RKO (cell line): Measurements from ENCODE around the gene MYO1D.
"Not testable (repeated sequence)": the region's sequence is repeated elsewhere in the genome, so short reads cannot be mapped to it uniquely, and the experiment has no call there.

ENCODE experiments used
- DNase-seq: peaks from one replicate; pipeline ENCODE4 v3.0.0-alpha.2; 2016; ENCODE audit warnings: low spot score

The MYO1D gene

GRCh38 chr17:32525122-32525521, 351.8 kb downstream of the MYO1D start:
- no peak for DNase-seq

DNA sequence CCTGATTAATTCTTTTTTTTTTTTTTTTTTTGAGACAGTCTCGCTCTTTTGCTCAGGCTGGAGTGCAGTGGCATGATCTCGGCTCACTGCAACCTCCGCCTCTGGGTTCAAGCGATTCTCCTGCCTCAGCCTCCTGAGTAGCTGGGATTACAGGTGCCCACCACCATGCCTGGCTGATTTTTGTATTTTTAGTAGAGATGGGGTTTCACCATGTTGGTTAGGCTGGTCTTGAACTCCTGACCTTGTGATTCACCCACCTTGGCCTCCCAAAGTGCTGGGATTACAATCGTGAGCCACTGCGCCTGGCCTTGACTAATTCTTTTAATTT, 352.4 kb downstream of the MYO1D start:
- DNase-seq = not testable (repeated sequence)

- DNase-seq = no peak
Measured at GRCh38 chr17:32523827-32524552, 352.9 kb downstream of the MYO1D start.

- no peak for DNase-seq
Measured at GRCh38 chr17:32523017-32523680, 353.8 kb downstream of the MYO1D start.

GRCh38 chr17:32520737-32521404, 356.1 kb downstream of the MYO1D start:
- DNase-seq = no peak

DNA sequence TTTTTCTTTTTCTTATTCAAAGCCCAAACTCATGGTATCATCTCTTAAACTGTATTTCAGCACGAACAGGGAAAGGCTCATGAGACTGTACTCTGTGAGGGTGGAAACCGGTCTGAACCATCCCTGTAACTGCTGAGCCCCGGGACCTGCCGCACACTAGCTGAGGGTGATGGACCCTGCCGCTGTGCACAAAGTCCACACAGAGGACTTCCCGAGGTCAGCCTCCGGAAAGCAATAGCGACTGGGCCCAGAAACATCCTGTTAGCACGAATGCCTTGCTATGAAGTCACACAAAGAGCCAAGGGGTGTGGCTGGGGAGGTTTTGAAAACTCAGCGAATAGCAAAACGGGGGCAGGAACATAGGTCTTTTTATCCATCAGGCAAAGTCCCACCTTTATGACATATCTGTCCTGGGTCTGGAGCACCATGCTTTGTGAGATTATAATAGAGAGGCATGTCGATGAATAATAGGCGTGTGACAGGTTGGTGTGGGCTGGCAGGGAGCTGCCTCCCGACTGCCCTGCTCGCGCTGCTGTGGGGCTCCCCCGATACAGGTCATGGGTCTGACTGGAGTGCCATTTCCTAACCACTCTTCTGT, 356.7 kb downstream of the MYO1D start:
- no peak for DNase-seq

DNA sequence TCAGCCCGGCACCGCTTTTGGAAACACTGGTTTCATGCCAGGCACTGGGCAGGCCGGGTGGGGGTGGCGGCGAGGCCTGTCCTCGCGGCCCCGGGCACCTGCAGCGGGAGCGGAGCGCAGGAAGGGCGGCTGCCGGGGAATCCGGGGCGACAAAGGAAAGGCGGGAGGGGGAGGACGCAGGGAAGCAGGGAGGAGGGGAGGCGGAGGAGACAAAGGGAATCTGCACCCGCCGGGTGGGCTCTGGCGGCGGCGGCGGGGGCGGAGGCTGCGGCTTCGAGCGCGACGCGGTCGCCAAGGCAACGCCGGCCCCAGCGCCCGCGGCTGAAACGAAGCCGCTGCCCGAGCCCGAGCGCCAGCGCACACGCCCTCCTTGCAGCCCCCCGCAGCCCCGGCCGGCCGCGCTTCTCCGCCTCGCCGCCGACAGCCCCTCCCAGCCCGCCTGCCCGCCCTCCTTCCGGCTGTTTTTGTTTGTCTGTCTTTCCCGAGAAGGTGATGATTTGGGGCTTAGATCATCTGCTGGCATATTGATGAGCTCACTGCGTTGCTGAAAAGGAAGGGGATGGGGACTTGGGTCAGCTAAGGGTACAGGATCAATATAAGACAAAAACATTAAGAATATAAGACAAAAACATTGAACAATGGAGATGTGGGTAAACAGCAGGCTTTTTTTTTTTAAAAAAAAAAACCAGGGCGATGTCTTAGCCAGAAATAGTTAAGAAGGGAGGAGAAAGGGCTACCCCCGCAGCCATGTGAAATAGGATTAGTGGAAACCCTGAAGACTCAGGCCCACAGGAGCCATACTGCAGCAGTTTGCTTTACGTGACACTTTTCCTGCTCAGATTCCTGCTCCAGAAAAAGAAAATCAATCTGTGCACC, 357.5 kb downstream of the MYO1D start:
- no peak for DNase-seq

DNA sequence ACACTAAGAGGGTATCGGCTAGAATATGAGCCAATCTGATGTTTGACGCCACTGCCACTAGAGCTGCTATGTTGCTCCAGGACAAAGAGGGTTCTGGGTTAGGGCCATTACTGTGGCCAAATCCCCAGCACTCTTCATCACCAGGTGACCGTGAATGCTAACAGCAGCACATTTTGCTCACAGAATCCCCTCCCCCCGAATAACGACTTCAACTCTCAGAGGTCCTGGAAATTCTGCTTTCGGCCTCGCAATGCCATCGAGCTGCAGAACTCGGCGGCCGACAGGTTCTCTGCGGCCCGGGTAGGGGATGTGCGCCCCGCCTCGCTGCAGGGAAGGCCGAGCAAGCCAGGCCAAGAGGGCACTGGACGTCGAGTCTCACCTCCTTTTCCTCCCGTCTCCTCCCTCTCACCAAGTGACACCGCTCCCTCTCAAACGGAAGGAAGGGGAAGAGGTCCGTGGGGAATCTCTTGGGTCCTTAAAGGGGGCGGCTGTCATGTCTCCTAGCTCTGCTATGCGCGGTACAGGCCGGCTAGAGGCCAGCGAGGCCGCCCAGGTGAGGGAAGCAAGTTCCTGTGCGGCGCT, 358.2 kb downstream of the MYO1D start:
- no peak for DNase-seq

- DNase-seq = no peak
Measured at GRCh38 chr17:32517982-32518381, 358.9 kb downstream of the MYO1D start.

GRCh38 chr17:32516940-32517701, 359.8 kb downstream of the MYO1D start:
- no peak for DNase-seq

DNA sequence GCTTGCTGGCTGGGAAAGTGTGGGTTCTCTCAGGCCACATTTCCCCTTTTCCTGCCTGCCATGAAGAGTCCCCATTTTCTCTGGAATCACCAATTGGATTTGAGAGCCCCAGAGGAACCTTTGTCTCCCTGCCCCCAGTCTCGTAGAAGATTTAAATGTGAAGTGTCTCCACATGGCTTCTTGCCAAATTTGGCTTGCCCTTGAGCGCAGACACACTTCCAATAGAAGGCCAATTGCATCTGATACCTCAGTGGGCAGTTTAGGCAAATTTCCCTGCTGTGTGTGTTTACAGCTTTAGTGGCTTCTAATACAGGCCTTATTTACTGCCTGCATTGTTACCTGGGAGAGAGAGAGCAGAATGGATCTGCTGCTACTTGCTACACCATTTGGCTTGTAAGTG, 360.5 kb downstream of the MYO1D start:
- DNase-seq = no peak

DNA sequence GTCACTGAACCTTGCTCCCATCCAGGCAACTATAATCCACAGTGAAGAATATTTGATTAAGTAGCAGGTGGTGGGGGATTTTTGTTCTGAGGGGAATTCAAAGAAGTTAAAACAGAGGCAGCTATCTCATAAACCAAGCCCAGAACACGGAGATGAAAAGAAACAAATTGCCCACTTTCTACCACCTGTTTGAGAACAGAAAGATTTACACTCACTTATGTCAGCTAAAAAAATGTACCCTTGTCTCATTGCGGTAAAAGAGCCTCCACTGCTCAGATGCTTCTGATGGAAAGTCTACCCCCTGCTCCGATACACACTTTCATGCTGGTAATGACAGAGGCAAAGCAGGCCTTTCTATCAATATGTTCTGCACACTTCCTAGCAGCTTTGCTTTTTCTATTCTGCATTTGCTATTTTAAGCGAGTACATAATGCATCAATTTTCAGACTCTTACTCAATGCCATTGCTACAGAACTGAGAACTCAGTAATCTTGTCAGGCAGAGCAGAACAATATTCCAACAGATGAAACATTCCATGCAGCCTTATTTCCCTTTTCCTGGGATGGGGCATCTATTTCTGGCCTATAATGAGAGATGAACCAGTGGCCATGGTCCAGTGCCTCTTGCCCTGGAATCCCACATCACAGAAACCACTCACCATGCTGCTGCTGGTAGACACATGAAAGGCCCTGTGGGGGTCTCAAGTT, 361.1 kb downstream of the MYO1D start:
- no peak for DNase-seq

GRCh38 chr17:32514606-32515005, 362.3 kb downstream of the MYO1D start:
- DNase-seq = no peak

- no peak for DNase-seq
Measured at GRCh38 chr17:32513579-32513978, 363.3 kb downstream of the MYO1D start.

GRCh38 chr17:32512328-32512727, 364.6 kb downstream of the MYO1D start:
- DNase-seq = no peak

GRCh38 chr17:32510466-32510865, 366.5 kb downstream of the MYO1D start:
- DNase-seq = no peak

DNA sequence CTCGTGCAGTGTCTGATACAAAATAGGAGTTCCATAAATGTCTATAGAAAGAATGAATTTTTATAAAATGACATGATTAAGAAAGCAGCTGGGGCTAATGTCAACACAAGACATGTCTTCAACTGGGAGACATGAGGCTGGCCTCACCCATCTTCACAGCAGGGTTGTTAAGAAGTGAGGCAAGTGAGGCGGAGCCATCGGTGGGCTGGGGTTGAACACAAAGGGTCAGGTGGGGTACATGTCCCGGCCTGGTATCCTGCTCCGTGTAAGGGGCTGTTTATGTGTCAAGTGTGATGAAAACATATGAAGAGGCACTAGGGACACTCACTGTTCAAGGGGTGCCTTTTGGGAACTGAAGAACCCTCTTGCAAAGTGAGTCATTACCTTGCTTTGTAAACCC, 368.0 kb downstream of the MYO1D start:
- no peak for DNase-seq

DNA sequence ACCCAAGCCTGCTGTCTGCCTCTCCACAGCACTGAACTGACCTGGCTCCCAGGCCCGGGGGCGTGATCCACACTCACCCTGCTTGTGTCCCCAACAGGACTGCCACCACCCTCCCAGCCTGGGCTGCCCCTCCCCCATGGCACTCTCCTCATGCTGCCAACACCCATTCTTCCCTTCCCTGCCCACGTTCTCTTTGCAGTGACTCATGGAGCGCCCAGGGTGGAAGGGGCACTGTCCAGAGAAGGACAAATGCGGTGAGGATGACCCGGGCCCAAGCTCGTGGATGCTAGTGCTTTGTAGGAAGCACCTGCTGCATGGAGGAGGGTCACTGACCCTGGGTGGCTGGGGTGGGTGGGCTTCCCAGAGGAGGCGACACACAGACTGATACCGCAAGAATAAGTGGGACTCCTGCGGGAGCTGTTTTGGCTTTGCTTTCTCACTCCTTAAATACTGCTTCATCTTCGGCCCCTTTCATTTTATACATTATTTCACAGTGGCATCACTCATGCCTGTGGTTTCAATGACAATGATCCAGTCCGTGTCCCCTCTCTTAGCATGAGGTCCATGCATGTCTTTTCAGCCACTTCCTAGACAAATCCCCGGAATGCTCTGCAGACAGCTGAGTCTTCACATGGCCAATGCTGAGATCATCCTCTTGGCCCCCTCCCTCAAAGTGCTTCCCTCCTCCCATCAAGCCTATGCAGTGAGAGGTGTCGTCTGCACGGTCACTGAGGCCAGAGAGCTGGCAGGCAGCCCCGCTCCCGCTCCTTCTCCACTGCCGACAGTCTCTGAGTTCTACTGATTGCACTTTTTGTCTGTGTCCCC, 372.5 kb downstream of the MYO1D start:
- no peak for DNase-seq
